HepG2 (cell line): ENCODE measurements around the gene WNT6. TPM values are rescaled to one million over a fixed set of nuclear protein-coding genes. Genes with fewer than 3 reads are reported as not detected.

Experiments
- AFF4 ChIP-seq: sonication (generic); formaldehyde crosslinking; IDR thresholded peaks from 2 replicates; pipeline ENCODE4 v1.4.0; 2020; ENCODE audit warnings: missing genetic modification reagents
- AGO1 ChIP-seq: fragments of 200-400 bp; formaldehyde crosslinking; IDR thresholded peaks from 2 replicates; pipeline ENCODE4 v1.6.1; 2017; ENCODE audit warnings: mild to moderate bottlenecking, low read depth, low read length, moderate library complexity; ENCODE audit not compliant: poor library complexity, severe bottlenecking
- AHR ChIP-seq: IDR thresholded peaks from 2 replicates; pipeline ENCODE4 v1.6.1; 2018; ENCODE audit warnings: missing genetic modification reagents, missing compliant biosample characterization
- CC2D1A ChIP-seq: sonication (generic); formaldehyde crosslinking; IDR thresholded peaks from 2 replicates; pipeline ENCODE4 v1.8.1; 2023; ENCODE audit warnings: mild to moderate bottlenecking, missing genetic modification reagents
- CEBPZ ChIP-seq: IDR thresholded peaks from 2 replicates; pipeline ENCODE4 v1.6.1; 2012; ENCODE audit warnings: low read length, improper control_type of control experiment
- HIC2 ChIP-seq: sonication (generic); formaldehyde crosslinking; IDR thresholded peaks from 2 replicates; pipeline ENCODE4 v1.9.0; 2022; ENCODE audit warnings: low read depth, missing genetic modification reagents
- HOMEZ ChIP-seq: IDR thresholded peaks from 2 replicates; pipeline ENCODE4 v1.6.1; 2016; ENCODE audit warnings: low read depth
- PLRG1 ChIP-seq: fragments of 450-650 bp; conservative IDR thresholded peaks from 2 replicates; pipeline ENCODE4 v1.6.1; 2016
- ZNF143 ChIP-seq: sonication (generic); formaldehyde crosslinking; IDR thresholded peaks from 2 replicates; pipeline ENCODE4 v1.4.0; 2020; ENCODE audit warnings: missing genetic modification reagents
- polyA plus RNA-seq, 8 experiments: library from polyadenylated mRNA; depleted of rRNA in 3 of 8; stranded (reverse) in 7 of 8; unstranded in 1 of 8; fragments of >200 nt; fragmentation: Illumina TruSeq in 4 of 8; extraction: Trizol in 4 of 8; gene quantifications; 2 replicates each; pipeline versions ENCODE4 v1.2.1 to v1.2.3, GENCODE V29; 2011 to 2016; ENCODE audit warnings: low read depth in 4 of 8, missing spikeins in 1 of 8, mixed read lengths in 1 of 8; ENCODE audit not compliant: insufficient read depth in 1 of 8
- total RNA-seq, 5 experiments: library from RNA; depleted of rRNA; stranded (reverse); fragments of >200 nt; fragmentation: Illumina TruSeq; extraction: Trizol; gene quantifications; 2 replicates each; pipeline ENCODE4 v1.2.3, GENCODE V29; 2016; ENCODE audit warnings: low read depth in 1 of 5

Gene WNT6
- total and polyA plus RNA-seq, 2 of the 13 experiments (the other 11 are each of a cell fraction or from before 2014, with no cell fraction given) = 0.20 TPM; not detected in 1

GRCh38 chr2:218820746-218821369, 38.7 kb upstream of the WNT6 start (continued):
- TF ChIP-seq HIC2 (CRISPR knock-in tag) (no peak), CEBPZ (no peak), AGO1 (no peak), CC2D1A (CRISPR knock-in tag) (no peak), AHR (CRISPR knock-in tag) (no peak), PLRG1 (no peak), ZNF143 (CRISPR knock-in tag) (no peak), HOMEZ (CRISPR knock-in tag) (no peak), AFF4 (CRISPR knock-in tag) (no peak)
